H1 (cell line): Measurements from ENCODE around the gene RNU6-8. TPM values are rescaled to one million over a fixed set of nuclear protein-coding genes. Genes with fewer than 3 reads are reported as not detected.

Experiments used
- CTCF ChIA-PET: fragments of 300-600 bp; sonication (Branson Sonifier 250); formaldehyde crosslinking; loops from one replicate; lab custom pipeline; 2021; ENCODE audit not compliant: partially characterized antibody; lab: Charles Lee
- POLR2A ChIA-PET: fragments of 300-600 bp; sonication (Branson Sonifier 250); formaldehyde crosslinking; loops from one replicate; lab custom pipeline; 2021; ENCODE audit warnings: inconsistent platforms; ENCODE audit not compliant: partially characterized antibody; lab: Charles Lee
- DNase-seq, 2 experiments: peaks; one replicate each; pipeline versions ENCODE4 v3.0.0 to v3.0.0-alpha.2; 2010 to 2022; ENCODE audit warnings: low spot score in 2 of 2, low read depth in 1 of 2, mixed read lengths in 1 of 2
- FAIRE-seq: peaks from 2 replicates; lab custom pipeline; 2011; peaks lifted over from hg19 to GRCh38; lab: Jason Lieb, UNC
- H2AFZ ChIP-seq: 2 replicates; pipeline ENCODE4 v1.8.1; 2012; ENCODE audit warnings: low read length, inconsistent platforms
- H2AK5ac ChIP-seq: 2 replicates; pipeline ENCODE4 v1.6.1; 2013; ENCODE audit warnings: low read depth, low read length
- H2BK120ac ChIP-seq: replicated peaks from 2 replicates; pipeline ENCODE3; 2013; ENCODE audit warnings: low read depth, low read length, inconsistent platforms
- H2BK12ac ChIP-seq: 2 replicates; pipeline ENCODE4 v1.6.1; 2013; ENCODE audit warnings: low read depth, low read length
- H2BK15ac ChIP-seq: 2 replicates; pipeline ENCODE4 v1.6.1; 2013; ENCODE audit warnings: low read length
- H2BK20ac ChIP-seq: 2 replicates; pipeline ENCODE4 v1.6.1; 2013; ENCODE audit warnings: low read length
- H2BK5ac ChIP-seq: 2 replicates; pipeline ENCODE4 v1.6.1; 2013; ENCODE audit warnings: low read depth, low read length
- H3K14ac ChIP-seq: 2 replicates; pipeline ENCODE4 v1.6.1; 2013; ENCODE audit warnings: inconsistent platforms; ENCODE audit not compliant: insufficient read length
- H3K18ac ChIP-seq: 2 replicates; pipeline ENCODE4 v1.6.1; 2013; ENCODE audit warnings: low read length; ENCODE audit errors: extremely low read depth
- H3K23ac ChIP-seq: 2 replicates; pipeline ENCODE4 v1.6.1; 2013; ENCODE audit warnings: inconsistent platforms; ENCODE audit not compliant: insufficient read length
- H3K23me2 ChIP-seq: 2 replicates; pipeline ENCODE4 v1.6.1; 2013; ENCODE audit warnings: low read depth, low read length
- H3K27ac ChIP-seq: 2 replicates; pipeline ENCODE4 v1.6.1; 2011; ENCODE audit warnings: low read depth, low read length, inconsistent platforms
- H3K27me3 ChIP-seq, 4 experiments: replicated peaks in 1 of 4; 1 replicate in 1 of 4; 2 replicates in 3 of 4; pipeline versions ENCODE4 v1.6.1 to v1.8.1; 2011 to 2013; ENCODE audit warnings: low read length in 3 of 4, mild to moderate bottlenecking in 3 of 4, inconsistent platforms in 2 of 4, mixed read lengths in 2 of 4, moderate library complexity in 1 of 4; ENCODE audit not compliant: control insufficient read depth in 3 of 4, insufficient read depth in 3 of 4; ENCODE audit errors: extremely low read depth in 1 of 4
- H3K36me3 ChIP-seq, 4 experiments: 2 replicates each; pipeline versions ENCODE4 v1.6.1 to v1.8.1; 2011 to 2013; ENCODE audit warnings: mild to moderate bottlenecking in 4 of 4, low read length in 3 of 4, moderate library complexity in 2 of 4, control low read depth in 1 of 4, inconsistent platforms in 1 of 4; ENCODE audit not compliant: insufficient read depth in 4 of 4, control insufficient read depth in 2 of 4
- H3K4ac ChIP-seq: replicated peaks from 2 replicates; pipeline ENCODE3; 2013; ENCODE audit warnings: low read length, low read depth, mixed read lengths, inconsistent platforms; ENCODE audit not compliant: insufficient read length
- H3K4me1 ChIP-seq, 4 experiments: replicated peaks in 1 of 4; 1 replicate in 1 of 4; 2 replicates in 3 of 4; pipeline versions ENCODE4 v1.6.1 to v1.8.1; 2011 to 2013; ENCODE audit warnings: low read length in 3 of 4, inconsistent platforms in 2 of 4, mixed read lengths in 1 of 4; ENCODE audit not compliant: insufficient read depth in 4 of 4, control insufficient read depth in 3 of 4
- H3K4me2 ChIP-seq, 2 experiments: 2 replicates each; pipeline versions ENCODE4 v1.6.1 to v1.8.1; 2011 to 2013; ENCODE audit warnings: low read depth in 2 of 2, low read length in 2 of 2, control low read depth in 1 of 2, inconsistent platforms in 1 of 2, mild to moderate bottlenecking in 1 of 2; ENCODE audit not compliant: insufficient read depth in 1 of 2
- H3K4me3 ChIP-seq, 4 experiments: fragments of 200-600, 300-600 bp in 1 of 4; sonication (generic), shearing (Covaris generic), sonication (Bioruptor Twin) in 1 of 4; 2 replicates each; pipeline versions ENCODE4 v1.5.1 to v1.8.1; 2011 to 2016; ENCODE audit warnings: low read length in 4 of 4, low read depth in 3 of 4, control low read depth in 2 of 4, inconsistent platforms in 2 of 4, mild to moderate bottlenecking in 2 of 4, mixed read lengths in 1 of 4, moderate library complexity in 1 of 4; ENCODE audit not compliant: insufficient read depth in 2 of 4; ENCODE audit errors: extremely low read depth in 1 of 4
- H3K56ac ChIP-seq: replicated peaks from 2 replicates; pipeline ENCODE3; 2013; ENCODE audit warnings: low read depth, mild to moderate bottlenecking, mixed read lengths, low read length, inconsistent platforms; ENCODE audit not compliant: insufficient read length
- H3K79me1 ChIP-seq: 2 replicates; pipeline ENCODE4 v1.6.1; 2013; ENCODE audit warnings: low read depth, low read length, control low read depth
- H3K79me2 ChIP-seq, 2 experiments: 2 replicates each; pipeline versions ENCODE4 v1.6.1 to v1.8.1; 2012 to 2013; ENCODE audit warnings: low read length in 2 of 2, mild to moderate bottlenecking in 2 of 2, inconsistent platforms in 1 of 2; ENCODE audit not compliant: insufficient read depth in 2 of 2, control insufficient read depth in 1 of 2
- H3K9ac ChIP-seq, 4 experiments: replicated peaks in 1 of 4; 1 replicate in 1 of 4; 2 replicates in 3 of 4; pipeline versions ENCODE4 v1.6.1 to v1.8.1; 2011 to 2013; ENCODE audit warnings: low read depth in 3 of 4, low read length in 3 of 4, control low read depth in 2 of 4, mild to moderate bottlenecking in 2 of 4, moderate library complexity in 2 of 4, inconsistent platforms in 1 of 4; ENCODE audit errors: extremely low read depth in 1 of 4
- H3K9me3 ChIP-seq, 2 experiments: 2 replicates each; pipeline versions ENCODE4 v1.6.1 to v1.8.1; 2012 to 2013; ENCODE audit warnings: mild to moderate bottlenecking in 2 of 2, moderate library complexity in 2 of 2, control low read depth in 1 of 2, inconsistent platforms in 1 of 2, low read depth in 1 of 2, low read length in 1 of 2, mixed read lengths in 1 of 2; ENCODE audit not compliant: insufficient read depth in 2 of 2
- H4K20me1 ChIP-seq, 2 experiments: replicated peaks in 1 of 2; 2 replicates each; pipeline versions ENCODE3 to v1.8.1; 2011 to 2013; ENCODE audit warnings: inconsistent platforms in 2 of 2, low read length in 2 of 2, mild to moderate bottlenecking in 1 of 2; ENCODE audit not compliant: insufficient read depth in 2 of 2, control insufficient read depth in 1 of 2
- H4K5ac ChIP-seq: 2 replicates; pipeline ENCODE4 v1.6.1; 2013; ENCODE audit warnings: low read length, low read depth, mixed read lengths, inconsistent platforms; ENCODE audit not compliant: insufficient read length
- H4K8ac ChIP-seq: 2 replicates; pipeline ENCODE4 v1.8.0; 2013; ENCODE audit warnings: mild to moderate bottlenecking, moderate library complexity, low read length, inconsistent platforms; ENCODE audit not compliant: insufficient read depth; ENCODE audit errors: extremely low read depth
- H4K91ac ChIP-seq: replicated peaks from 2 replicates; pipeline ENCODE3; 2013; ENCODE audit warnings: low read length, mixed read lengths, inconsistent platforms; ENCODE audit not compliant: insufficient read length
- CBX5 ChIP-seq: fragments of 300-800, 300-1000 bp; sonication (generic); IDR thresholded peaks from 2 replicates; pipeline ENCODE4 v1.7.1; 2016; ENCODE audit warnings: antibody characterized with exemption, low read length, low read depth
- RAD21 ChIP-seq, 2 experiments: IDR thresholded peaks in 1 of 2; conservative IDR thresholded peaks in 1 of 2; 2 replicates each; pipeline ENCODE4 v1.6.1; 2011; ENCODE audit warnings: low read depth in 2 of 2, low read length in 2 of 2, improper control_type of control experiment in 1 of 2, inconsistent platforms in 1 of 2, mild to moderate bottlenecking in 1 of 2, moderate library complexity in 1 of 2
- WGBS, 2 experiments: shearing (Covaris generic) in 1 of 2; methylation state at CpG; one replicate each; pipeline versions ENCODE4 v1.1.6 to v1.1.7; 2013 to 2015; ENCODE audit warnings: low lambda C conversion rate in 2 of 2, mixed read lengths in 2 of 2, inconsistent platforms in 1 of 2, low coverage in 1 of 2, missing lambda C conversion rate in 1 of 2; ENCODE audit not compliant: insufficient replicate concordance in 2 of 2, insufficient coverage in 1 of 2, insufficient read length in 1 of 2; ENCODE audit errors: extremely low coverage in 1 of 2, missing lambda C conversion rate in 1 of 2; 5-methylcytosine and 5-hydroxymethylcytosine counted together
- polyA plus RNA-seq, 7 experiments: library from polyadenylated mRNA; depleted of rRNA in 3 of 7; stranded (reverse) in 5 of 7; unstranded in 2 of 7; fragments of >200 nt in 5 of 7; fragments of 200-250 nt in 2 of 7; gene quantifications; 1 replicate in 5 of 7; 2 replicates in 1 of 7; 4 replicates in 1 of 7; pipeline versions ENCODE4 v1.2.1 to v1.2.3, GENCODE V29; 2011 to 2013; ENCODE audit warnings: missing spikeins in 2 of 7, mixed read lengths in 2 of 7
- total RNA-seq: library from RNA; stranded (reverse); fragmentation: NEBNext Ultra II Directional; extraction: Animal tissue kit (Norgen Biotek cat#: 25700); gene quantifications from 2 replicates; pipeline ENCODE4 v1.2.1, GENCODE V29; 2021
- TF ChIP-seq, protein P1 (sequence below), 3 experiments: IDR thresholded peaks; 1 replicate in 2 of 3; 2 replicates in 1 of 3; pipeline versions ENCODE4 v1.5.1 to v1.6.1; 2011; ENCODE audit warnings: low read length in 3 of 3, mild to moderate bottlenecking in 3 of 3, inconsistent platforms in 2 of 3, low read depth in 1 of 3, moderate library complexity in 1 of 3; ENCODE audit not compliant: insufficient read depth in 1 of 3; ENCODE audit errors: control extremely low read depth in 1 of 3

The RNU6-8 gene
- total and polyA plus RNA-seq, 2 of the 8 experiments (the other 6 are each of a cell fraction or from before 2014, with no cell fraction given), result not detected

DNA sequence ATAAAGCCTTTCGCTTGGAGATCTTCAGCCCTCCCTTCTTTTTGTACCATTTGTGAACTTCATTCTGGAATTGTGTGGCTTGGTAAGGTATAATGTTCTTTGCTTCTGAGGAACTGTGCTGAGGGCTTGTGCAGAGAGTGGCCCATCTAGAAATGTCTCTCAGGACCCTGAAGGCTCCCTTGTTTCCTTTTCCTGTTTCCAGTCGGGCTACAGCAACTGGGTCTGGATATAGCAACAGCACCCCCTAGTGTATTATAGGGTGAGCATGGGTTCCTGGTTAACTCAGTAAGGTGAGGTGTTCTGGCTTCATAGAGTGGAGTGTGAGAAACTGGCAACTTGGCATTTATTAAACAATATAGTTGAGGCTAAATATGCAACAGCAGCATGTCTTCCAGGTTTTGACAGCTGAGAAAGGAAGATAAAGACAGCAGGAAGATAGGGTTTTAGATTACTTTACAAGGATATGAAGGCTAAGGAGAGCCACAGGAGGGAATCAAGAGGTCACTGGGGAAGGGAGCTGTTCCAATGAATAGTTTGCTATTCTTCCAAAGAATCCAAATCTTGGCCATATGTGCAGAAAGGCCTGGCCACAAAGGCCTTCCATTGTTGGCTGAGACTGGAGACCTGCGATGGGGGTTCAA is 49.1 kb upstream of the RNU6-8 start:
- no peak overlapping the region for H4K91ac ChIP-seq
- H3K79me2 ChIP-seq, result no peaks in the 10 kb centered on the region
- no peaks in the 10 kb centered on the region for H3K23me2 ChIP-seq
- CTCF ChIA-PET, result interaction anchor here (0.6 to 3.8 kb wide), 38 partner anchors 9 to 1035 kb away, joined by 3 to 20 read pairs (median 3); partner anchors contain the start of gene RNU6-8
- H3K4ac ChIP-seq, result no peak overlapping the region
- no peaks in the 10 kb centered on the region for H3K27me3 ChIP-seq
- no peak overlapping the region for H2BK20ac ChIP-seq
- no peak overlapping the region for H3K18ac ChIP-seq
- no peak overlapping the region for H2BK12ac ChIP-seq
- no peak overlapping the region for H3K9ac ChIP-seq
- H3K9me3 ChIP-seq, result no peaks in the 10 kb centered on the region
- H4K5ac ChIP-seq, result no peak overlapping the region
- H2AK5ac ChIP-seq, result no peak overlapping the region
- peak overlapping the region; percentile 95 for H2AFZ ChIP-seq
- no peak overlapping the region for H2BK5ac ChIP-seq
- no peaks in the 10 kb centered on the region for H4K20me1 ChIP-seq
- H3K23ac ChIP-seq, result no peak overlapping the region
- H3K4me2 ChIP-seq, result no peak overlapping the region
- H2BK120ac ChIP-seq, result no peak overlapping the region
- POLR2A ChIA-PET, result no interaction called here
- no peak overlapping the region for H2BK15ac ChIP-seq
- FAIRE-seq, result peak; percentile 68
- TF ChIP-seq CBX5 (no peak), RAD21 (IDR thresholded peaks at IDR 0.05 in 1 of 2, conservative IDR thresholded peaks at IDR 0.05 in 1 of 2; ENCODE audit: low read depth in 2 of 2, low read length in 2 of 2) (peak; percentile 97 to 98)
- TF ChIP-seq, protein P1, sequence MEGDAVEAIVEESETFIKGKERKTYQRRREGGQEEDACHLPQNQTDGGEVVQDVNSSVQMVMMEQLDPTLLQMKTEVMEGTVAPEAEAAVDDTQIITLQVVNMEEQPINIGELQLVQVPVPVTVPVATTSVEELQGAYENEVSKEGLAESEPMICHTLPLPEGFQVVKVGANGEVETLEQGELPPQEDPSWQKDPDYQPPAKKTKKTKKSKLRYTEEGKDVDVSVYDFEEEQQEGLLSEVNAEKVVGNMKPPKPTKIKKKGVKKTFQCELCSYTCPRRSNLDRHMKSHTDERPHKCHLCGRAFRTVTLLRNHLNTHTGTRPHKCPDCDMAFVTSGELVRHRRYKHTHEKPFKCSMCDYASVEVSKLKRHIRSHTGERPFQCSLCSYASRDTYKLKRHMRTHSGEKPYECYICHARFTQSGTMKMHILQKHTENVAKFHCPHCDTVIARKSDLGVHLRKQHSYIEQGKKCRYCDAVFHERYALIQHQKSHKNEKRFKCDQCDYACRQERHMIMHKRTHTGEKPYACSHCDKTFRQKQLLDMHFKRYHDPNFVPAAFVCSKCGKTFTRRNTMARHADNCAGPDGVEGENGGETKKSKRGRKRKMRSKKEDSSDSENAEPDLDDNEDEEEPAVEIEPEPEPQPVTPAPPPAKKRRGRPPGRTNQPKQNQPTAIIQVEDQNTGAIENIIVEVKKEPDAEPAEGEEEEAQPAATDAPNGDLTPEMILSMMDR (IDR thresholded peaks at IDR 0.05; ENCODE audit: control extremely low read depth in 1 of 3, insufficient read depth in 1 of 3, low read depth in 1 of 3, low read length in 3 of 3), result peak; percentile 6 to 90 (median 84)
- TF ChIP-seq, all 59 proteins: peak for 2
- WGBS, 2 experiments, result 63% methylated on average over 3 of the region's 3 CpGs; no CpG with 5 or more reads in 1 of the 2 experiments
- H4K8ac ChIP-seq, result no peak overlapping the region
- H3K79me1 ChIP-seq, result no peaks in the 10 kb centered on the region
- no peak overlapping the region for H3K4me3 ChIP-seq
- no peak overlapping the region for H3K14ac ChIP-seq
- H3K36me3 ChIP-seq, result no peaks in the 10 kb centered on the region
- peak in 1 of 2 experiments; percentile 53 for DNase-seq
- no peaks in the 10 kb centered on the region for H3K4me1 ChIP-seq
- no peak overlapping the region for H3K56ac ChIP-seq
- H3K27ac ChIP-seq, result no peak overlapping the region
